ENCODE results near the gene CYTH2.

CYTH2 gene

DNA sequence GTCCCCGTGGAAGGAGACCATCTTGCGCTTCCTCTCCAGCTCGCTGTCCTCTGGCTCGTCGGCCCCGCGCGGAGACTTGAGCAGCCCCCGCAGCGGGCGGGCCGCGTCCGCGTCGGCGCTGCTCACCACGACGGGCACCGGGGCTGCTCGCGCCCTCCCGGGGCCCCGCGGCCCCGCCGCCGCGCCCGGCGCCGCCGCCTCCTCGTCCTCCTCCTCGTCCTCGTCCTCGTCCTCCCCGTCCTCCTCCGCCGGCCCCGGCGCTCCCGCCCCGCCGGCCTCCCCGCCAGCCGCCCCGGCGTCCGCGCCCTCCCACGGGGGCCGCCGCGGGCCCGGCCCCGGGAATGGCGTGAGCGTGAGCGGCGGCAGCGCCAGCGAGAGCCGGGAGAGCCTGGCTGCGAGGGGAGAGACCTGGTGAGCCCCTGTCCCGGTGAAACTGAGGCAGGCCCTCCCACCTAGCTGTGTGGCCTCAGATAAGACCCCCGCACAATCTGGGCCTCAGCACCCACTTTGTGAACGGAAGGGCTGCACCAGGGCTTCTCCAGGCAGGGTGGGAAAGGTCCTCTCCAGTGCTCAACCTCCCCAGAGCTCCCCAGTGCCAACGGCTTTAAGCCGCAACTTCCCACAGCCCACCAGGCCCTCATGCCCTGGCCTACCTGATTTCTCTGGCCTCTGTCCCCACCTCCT lies 24.7 kb downstream of the CYTH2 start:
- no peak for DNase-seq (ENCODE audit: low spot score)

- DNase-seq (ENCODE audit: low spot score): no peak
Measured at GRCh38 chr19:48495396-48495795, 26.2 kb downstream of the CYTH2 start.

GRCh38 chr19:48496959-48497727 lies 28.0 kb downstream of the CYTH2 start:
- no peak for DNase-seq (ENCODE audit: low spot score)

DNA sequence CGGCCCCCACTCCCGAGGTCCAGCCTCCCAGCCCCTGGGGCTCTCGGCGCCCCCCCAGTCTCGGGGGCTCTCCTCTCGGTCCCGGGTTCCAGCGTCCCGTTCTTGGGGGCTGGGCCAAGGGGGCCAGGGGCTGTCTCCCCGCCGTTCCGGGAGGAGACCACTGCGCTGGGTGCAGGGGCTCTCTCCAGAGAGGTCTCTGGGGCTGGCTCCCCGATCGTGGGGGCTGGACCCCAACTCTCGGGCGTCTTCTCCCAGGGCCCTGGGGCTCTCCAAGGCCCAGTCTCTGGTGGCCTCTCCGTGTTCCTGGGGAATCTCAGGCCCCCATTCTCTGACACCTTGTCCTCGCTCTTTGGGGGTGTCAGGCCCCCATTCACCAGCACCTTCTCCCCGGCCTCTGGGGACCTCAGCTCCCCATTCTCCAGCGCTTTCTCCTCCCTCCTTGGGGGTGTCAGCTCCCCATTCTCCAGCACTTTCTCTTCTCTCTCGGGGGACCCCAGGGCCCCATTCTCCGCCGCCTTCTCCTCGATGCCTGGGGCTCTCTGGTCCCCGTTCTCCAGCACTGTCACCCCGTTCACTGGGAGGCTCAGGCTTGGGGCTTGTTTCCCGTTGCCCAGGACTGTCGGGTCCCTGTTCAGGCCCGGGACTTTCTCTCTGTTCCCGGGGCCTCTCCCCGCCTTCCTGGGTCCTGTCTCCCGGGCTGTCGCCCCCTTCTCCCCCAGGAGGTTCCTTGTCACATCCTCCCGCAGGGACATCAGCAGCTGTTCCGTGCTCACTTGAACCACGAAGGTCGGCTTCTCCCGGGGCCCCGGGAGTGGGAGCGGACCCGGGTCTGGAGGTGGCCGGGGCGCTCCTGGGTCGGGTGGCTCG lies 28.8 kb downstream of the CYTH2 start:
- no peak for DNase-seq (ENCODE audit: low spot score)

- DNase-seq (ENCODE audit: low spot score): no peak
Measured at GRCh38 chr19:48498595-48499311, 29.6 kb downstream of the CYTH2 start.

DNA sequence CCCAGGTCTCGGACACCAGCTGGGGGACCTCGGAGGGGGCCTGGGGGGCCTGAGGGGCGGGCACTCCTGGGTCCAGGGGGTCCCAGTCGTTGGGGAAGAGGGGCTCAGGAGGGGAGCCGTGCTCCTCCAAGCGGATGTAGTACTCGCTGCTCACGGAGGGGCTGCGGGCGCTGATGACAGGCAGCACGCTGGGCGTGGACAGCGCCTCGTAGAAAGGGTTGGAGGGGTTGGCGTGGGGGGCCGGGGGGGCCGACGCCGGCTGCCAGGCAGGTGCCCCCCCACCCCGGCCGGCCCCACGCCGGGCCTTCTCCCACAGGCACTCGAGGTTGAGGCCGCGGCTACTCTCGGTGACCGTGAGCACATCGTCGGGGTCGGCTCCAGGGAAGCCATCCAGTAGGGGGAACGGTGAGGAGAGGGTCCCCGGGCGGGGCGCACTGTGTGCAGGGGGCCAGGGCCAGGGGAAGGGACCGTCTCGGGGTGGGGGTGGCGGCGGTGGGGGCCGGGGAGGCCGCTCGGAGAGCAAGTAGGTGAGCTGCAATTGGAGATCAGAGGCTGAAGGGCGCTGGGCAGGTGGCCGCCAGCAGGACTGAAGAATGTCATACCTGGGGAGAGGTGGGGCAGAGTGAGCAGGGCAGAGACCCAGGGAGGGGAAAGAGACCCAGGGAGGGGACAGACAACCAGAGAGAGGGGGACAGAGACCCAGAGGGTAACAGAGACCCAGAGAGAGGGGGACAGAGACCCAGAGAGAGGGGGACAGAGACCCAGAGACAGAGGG lies 30.3 kb downstream of the CYTH2 start:
- DNase-seq (ENCODE audit: low spot score): no peak

GRCh38 chr19:48500830-48501493 lies 31.8 kb downstream of the CYTH2 start:
- DNase-seq (ENCODE audit: low spot score): no peak

DNA sequence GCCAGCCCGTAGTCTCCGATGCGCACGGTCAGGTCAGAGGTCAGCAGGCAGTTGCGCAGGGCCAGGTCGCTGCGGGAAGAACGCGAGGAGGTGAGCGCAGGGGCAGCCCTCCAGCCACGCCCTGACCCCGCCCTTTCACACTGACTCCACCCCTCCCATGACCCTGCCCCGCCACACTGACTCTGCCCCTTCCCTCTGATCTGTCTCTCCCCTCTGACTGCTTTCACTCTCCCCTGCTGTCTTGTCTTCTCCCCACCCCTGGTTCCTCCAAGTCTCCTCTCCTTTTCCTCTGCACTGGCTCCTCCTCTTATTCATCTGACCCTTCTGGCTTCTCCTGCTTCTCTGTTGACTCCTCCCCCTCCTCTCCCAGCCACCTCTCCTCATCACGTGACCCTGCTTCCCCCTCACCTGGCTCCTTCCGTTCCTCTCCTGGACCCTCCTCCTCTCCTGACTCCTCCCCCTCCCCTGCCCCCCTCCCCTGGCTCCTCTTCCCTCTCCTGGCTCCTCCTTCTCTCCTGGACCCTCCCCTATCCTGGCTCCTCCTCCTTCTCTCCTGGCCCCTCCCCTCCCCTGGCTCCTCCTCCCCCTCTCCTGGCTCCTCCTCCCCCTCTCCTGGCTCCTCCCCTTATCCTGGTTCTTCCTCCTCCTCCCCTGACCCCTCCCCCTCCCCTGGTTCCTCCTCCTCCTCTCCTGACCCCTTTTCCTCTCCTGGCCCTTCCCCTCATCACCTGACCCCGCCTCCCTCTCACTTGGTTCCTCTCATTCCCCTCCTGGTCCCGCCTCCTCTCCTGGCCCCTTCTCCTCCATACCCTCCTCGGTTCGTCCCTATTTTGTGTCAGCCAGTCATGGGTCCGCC lies 32.6 kb downstream of the CYTH2 start:
- peak; percentile 85 for DNase-seq (ENCODE audit: low spot score)

- no peak for DNase-seq (ENCODE audit: low spot score)
Measured at GRCh38 chr19:48502350-48503018, 33.3 kb downstream of the CYTH2 start.

DNA sequence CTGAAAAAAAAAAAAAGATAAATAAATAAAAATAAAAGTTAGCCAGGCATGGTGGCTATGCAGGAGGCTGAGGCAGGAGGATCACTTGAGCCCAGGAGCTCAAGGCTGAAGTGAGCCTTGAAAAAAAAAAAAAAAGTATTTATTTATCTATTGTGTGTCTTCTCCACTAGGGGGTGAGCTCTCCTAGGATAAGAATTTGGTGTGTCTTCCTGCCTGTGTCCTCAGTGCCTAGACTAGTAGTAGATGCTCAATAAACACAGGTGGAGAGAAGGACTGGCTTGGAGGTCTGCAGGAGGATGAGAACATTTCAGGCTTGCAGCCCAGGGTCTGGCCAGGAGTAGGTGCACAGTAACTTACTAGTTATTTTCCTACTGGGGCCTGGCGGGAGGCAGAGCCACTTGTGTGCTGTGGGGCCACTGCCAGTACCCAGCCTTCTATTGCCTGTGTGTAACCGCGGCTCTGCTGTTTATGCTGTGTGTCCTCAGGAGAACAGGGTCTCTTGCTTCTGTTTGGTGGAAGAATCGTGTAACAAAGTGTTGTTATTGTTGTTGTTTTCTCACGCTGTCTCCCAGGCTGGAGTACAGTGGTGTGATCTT lies 37.1 kb downstream of the CYTH2 start:
- DNase-seq (ENCODE audit: low spot score): peak; percentile 60

GRCh38 chr19:48507911-48508439 lies 38.8 kb downstream of the CYTH2 start:
- DNase-seq (ENCODE audit: low spot score): no peak

- no peak for DNase-seq (ENCODE audit: low spot score)
Measured at GRCh38 chr19:48508729-48509411, 39.7 kb downstream of the CYTH2 start.

DNA sequence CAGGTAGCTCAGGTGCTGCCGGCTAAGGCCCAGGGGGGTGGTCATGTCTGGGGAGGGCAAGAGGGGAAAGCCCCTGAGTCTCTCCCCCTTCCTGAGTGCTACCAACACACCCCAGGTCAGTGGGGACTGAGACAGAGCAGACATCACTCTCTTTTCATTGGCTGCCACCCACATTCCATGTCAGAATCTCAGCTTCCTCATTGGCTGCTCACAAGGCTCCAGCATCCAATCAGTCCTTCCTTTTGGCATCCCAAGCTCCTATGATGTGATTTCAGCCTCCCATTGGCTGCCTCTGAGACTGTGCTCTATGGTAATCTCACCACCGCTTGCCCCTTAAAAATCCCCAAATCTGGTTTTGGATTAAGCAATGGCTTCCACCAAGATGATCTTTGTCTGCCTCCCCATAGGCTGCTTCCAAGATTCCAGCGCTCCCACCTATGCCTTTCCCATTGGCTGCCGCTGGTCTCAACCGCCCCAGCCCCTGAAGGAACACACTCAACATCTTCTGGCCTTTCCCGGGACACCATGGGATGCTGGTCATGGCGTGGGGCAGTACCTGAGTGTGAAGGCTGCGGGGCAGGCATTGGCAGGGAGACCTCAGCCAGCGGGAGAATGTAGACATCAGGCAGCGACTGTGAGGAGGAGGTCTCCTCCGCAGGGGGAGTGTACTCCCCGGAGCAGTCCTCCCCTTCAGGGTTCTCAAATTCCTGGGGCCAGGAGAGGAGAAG lies 40.5 kb downstream of the CYTH2 start:
- DNase-seq (ENCODE audit: low spot score): no peak

GRCh38 chr19:48510421-48511268 lies 41.5 kb downstream of the CYTH2 start:
- peak; percentile 77 for DNase-seq (ENCODE audit: low spot score)

DNA sequence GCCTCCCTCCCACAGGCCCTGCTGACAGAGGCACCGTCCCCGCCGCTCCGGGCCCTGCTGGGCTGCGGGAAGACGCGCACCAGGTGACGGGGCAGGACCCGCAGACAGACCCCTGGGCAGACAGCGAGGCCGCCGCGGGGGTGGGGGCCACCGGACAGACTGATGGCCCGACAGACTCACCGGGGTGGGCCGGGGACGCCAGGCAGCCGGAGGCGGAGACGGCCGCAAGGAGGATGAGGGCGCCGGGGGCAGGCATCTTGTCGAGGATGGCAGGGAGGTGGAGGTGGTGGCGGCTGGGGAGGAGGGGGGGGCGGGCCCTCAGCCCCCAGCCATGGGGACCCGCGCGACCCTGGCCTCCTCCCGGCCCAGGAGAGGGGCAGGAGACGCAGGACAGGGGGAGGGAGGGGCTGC lies 42.2 kb downstream of the CYTH2 start:
- DNase-seq (ENCODE audit: low spot score): no peak

All from CD4-positive, alpha-beta T cell treated with Interleukin-6 at 100 ng/mL for 8 hours (primary cell).